ENCODE data around the gene TSPAN5.

Gene TSPAN5

DNA sequence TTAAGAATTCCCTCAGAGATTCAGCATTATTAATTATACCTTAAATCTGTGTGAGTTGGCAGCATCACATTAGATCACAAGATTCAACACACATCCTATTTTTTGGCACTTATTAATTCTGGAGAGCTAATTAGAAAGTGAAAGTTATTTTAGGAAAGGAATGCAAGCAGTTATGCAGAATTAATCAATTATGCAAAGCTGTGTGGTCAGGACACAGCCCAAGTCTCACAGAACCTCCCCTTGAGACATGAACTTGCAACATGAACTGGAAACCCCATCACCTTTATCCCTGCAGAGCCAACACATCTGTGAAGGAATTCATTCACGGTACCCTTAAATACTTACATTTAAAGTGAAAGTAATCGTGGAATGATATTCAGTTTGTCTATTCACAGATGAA, 80.5 kb downstream of the TSPAN5 start:
- no peak for TF ChIP-seq ZNF473 (tag by site-specific recombination; IDR thresholded peaks at IDR 0.05)
- TF ChIP-seq, protein P1, sequence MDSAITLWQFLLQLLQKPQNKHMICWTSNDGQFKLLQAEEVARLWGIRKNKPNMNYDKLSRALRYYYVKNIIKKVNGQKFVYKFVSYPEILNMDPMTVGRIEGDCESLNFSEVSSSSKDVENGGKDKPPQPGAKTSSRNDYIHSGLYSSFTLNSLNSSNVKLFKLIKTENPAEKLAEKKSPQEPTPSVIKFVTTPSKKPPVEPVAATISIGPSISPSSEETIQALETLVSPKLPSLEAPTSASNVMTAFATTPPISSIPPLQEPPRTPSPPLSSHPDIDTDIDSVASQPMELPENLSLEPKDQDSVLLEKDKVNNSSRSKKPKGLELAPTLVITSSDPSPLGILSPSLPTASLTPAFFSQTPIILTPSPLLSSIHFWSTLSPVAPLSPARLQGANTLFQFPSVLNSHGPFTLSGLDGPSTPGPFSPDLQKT (IDR thresholded peaks at IDR 0.05; ENCODE audit: borderline replicate concordance, low read depth, low read length): no peak
- Histone ChIP-seq H3K4me3 (ENCODE audit: low read depth, low read length) (no peak overlapping the region), H3K4me1 (ENCODE audit: control insufficient read depth, insufficient read depth, low read length) (no peaks in the 10 kb centered on the region), H3K27ac (ENCODE audit: extremely low read depth, low read depth, low read length) (no peak overlapping the region), H3K9me3 (ENCODE audit: control insufficient read depth, insufficient read depth, low read depth, low read length) (no peaks in the 10 kb centered on the region), H3K36me3 (ENCODE audit: control insufficient read depth in 2 of 2, insufficient read depth in 1 of 2, low read length in 2 of 2) (no peaks in the 10 kb centered on the region)
- ChIA-PET CTCF (no interaction called here), POLR2A (no interaction called here)

DNA sequence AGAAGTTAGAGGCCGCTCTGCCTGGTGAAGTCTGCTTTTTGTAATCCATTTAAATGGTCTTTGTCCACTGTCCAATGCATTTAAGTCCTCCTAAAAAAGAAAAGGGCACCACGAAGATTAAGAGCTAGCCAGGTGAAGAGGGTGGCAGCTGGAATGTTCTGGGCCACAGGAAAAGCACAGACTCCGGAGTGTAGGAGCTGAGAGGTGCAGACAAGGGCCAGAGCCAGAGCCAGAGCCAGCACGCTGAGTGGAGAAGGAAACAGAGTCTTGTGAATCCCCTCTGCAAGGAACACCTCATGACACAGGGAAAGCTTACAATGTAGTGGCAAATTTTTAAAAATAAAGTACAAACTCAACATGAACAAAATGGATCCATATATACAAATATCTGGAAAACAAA, 83.6 kb downstream of the TSPAN5 start:
- Histone ChIP-seq H3K9me3 (ENCODE audit: control insufficient read depth, insufficient read depth, low read depth, low read length) (no peaks in the 10 kb centered on the region), H3K4me3 (ENCODE audit: low read depth, low read length) (no peak overlapping the region), H3K4me1 (ENCODE audit: control insufficient read depth, insufficient read depth, low read length) (no peaks in the 10 kb centered on the region), H3K36me3 (ENCODE audit: control insufficient read depth in 2 of 2, insufficient read depth in 1 of 2, low read length in 2 of 2) (no peaks in the 10 kb centered on the region), H3K27ac (ENCODE audit: extremely low read depth, low read depth, low read length) (no peak overlapping the region)
- TF ChIP-seq, protein P2, sequence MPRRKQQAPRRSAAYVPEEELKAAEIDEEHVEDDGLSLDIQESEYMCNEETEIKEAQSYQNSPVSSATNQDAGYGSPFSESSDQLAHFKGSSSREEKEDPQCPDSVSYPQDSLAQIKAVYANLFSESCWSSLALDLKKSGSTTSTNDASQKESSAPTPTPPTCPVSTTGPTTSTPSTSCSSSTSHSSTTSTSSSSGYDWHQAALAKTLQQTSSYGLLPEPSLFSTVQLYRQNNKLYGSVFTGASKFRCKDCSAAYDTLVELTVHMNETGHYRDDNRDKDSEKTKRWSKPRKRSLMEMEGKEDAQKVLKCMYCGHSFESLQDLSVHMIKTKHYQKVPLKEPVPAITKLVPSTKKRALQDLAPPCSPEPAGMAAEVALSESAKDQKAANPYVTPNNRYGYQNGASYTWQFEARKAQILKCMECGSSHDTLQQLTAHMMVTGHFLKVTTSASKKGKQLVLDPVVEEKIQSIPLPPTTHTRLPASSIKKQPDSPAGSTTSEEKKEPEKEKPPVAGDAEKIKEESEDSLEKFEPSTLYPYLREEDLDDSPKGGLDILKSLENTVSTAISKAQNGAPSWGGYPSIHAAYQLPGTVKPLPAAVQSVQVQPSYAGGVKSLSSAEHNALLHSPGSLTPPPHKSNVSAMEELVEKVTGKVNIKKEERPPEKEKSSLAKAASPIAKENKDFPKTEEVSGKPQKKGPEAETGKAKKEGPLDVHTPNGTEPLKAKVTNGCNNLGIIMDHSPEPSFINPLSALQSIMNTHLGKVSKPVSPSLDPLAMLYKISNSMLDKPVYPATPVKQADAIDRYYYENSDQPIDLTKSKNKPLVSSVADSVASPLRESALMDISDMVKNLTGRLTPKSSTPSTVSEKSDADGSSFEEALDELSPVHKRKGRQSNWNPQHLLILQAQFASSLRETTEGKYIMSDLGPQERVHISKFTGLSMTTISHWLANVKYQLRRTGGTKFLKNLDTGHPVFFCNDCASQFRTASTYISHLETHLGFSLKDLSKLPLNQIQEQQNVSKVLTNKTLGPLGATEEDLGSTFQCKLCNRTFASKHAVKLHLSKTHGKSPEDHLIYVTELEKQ (tag by site-specific recombination; IDR thresholded peaks at IDR 0.05; ENCODE audit: borderline replicate concordance): no peak
- TF ChIP-seq ZNF146 (tag by site-specific recombination; IDR thresholded peaks at IDR 0.05) (no peak), ZNF707 (tag by site-specific recombination; IDR thresholded peaks at IDR 0.05) (no peak), ZNF521 (tag by site-specific recombination; IDR thresholded peaks at IDR 0.05) (no peak), ZBTB17 (tag by site-specific recombination; IDR thresholded peaks at IDR 0.05) (no peak), ZNF585B (tag by site-specific recombination; IDR thresholded peaks at IDR 0.05) (no peak), ZFP69B (tag by site-specific recombination; IDR thresholded peaks at IDR 0.05) (no peak), ZSCAN16 (tag by site-specific recombination; IDR thresholded peaks at IDR 0.05) (no peak), ZNF350 (tag by site-specific recombination; IDR thresholded peaks at IDR 0.05) (no peak), ZXDB (tag by site-specific recombination; IDR thresholded peaks at IDR 0.05) (no peak)
- TF ChIP-seq, protein P3, sequence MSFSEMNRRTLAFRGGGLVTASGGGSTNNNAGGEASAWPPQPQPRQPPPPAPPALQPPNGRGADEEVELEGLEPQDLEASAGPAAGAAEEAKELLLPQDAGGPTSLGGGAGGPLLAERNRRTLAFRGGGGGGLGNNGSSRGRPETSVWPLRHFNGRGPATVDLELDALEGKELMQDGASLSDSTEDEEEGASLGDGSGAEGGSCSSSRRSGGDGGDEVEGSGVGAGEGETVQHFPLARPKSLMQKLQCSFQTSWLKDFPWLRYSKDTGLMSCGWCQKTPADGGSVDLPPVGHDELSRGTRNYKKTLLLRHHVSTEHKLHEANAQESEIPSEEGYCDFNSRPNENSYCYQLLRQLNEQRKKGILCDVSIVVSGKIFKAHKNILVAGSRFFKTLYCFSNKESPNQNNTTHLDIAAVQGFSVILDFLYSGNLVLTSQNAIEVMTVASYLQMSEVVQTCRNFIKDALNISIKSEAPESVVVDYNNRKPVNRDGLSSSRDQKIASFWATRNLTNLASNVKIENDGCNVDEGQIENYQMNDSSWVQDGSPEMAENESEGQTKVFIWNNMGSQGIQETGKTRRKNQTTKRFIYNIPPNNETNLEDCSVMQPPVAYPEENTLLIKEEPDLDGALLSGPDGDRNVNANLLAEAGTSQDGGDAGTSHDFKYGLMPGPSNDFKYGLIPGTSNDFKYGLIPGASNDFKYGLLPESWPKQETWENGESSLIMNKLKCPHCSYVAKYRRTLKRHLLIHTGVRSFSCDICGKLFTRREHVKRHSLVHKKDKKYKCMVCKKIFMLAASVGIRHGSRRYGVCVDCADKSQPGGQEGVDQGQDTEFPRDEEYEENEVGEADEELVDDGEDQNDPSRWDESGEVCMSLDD (tag by site-specific recombination; IDR thresholded peaks at IDR 0.05): no peak
- ChIA-PET CTCF (no interaction called here), POLR2A (no interaction called here)

DNA sequence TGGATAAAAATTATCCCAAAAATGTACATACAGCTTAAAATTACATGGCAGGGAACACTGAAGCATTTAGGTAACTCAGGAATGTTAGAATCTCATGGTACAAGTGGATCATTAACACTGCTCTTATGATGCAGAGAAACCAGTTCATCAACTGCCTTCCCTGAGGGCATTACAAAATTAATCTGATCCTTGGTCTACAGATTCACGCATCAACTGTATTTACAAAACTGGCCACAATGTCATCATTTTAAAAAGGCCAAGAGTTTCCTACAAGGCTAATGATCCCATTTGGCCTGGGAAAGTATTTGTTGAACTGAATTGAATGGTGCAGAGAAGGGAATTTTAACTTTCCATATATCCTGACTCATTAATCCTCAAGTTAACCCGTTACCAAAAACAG, 84.6 kb downstream of the TSPAN5 start:
- Histone ChIP-seq H3K4me3 (ENCODE audit: low read depth, low read length) (no peak overlapping the region), H3K27ac (ENCODE audit: extremely low read depth, low read depth, low read length) (no peak overlapping the region), H3K36me3 (ENCODE audit: control insufficient read depth in 2 of 2, insufficient read depth in 1 of 2, low read length in 2 of 2) (no peaks in the 10 kb centered on the region), H3K4me1 (ENCODE audit: control insufficient read depth, insufficient read depth, low read length) (no peaks in the 10 kb centered on the region), H3K9me3 (ENCODE audit: control insufficient read depth, insufficient read depth, low read depth, low read length) (no peaks in the 10 kb centered on the region)
- CTCF ChIA-PET: no interaction called here
- POLR2A ChIA-PET: no interaction called here
- TF ChIP-seq ZNF274 (IDR thresholded peaks at IDR 0.05; ENCODE audit: low read length): no peak
- no peak for TF ChIP-seq ZNF274 (tag by site-specific recombination; IDR thresholded peaks at IDR 0.05; ENCODE audit: borderline replicate concordance)
- TF ChIP-seq ZNF10 (tag by site-specific recombination; IDR thresholded peaks at IDR 0.05): no peak
- TF ChIP-seq, protein P4, sequence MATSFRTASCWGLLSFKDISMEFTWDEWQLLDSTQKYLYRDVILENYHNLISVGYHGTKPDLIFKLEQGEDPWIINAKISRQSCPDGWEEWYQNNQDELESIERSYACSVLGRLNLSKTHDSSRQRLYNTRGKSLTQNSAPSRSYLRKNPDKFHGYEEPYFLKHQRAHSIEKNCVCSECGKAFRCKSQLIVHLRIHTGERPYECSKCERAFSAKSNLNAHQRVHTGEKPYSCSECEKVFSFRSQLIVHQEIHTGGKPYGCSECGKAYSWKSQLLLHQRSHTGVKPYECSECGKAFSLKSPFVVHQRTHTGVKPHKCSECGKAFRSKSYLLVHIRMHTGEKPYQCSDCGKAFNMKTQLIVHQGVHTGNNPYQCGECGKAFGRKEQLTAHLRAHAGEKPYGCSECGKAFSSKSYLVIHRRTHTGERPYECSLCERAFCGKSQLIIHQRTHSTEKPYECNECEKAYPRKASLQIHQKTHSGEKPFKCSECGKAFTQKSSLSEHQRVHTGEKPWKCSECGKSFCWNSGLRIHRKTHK (tag by site-specific recombination; IDR thresholded peaks at IDR 0.05): no peak
- TF ChIP-seq ZNF114 (tag by site-specific recombination; IDR thresholded peaks at IDR 0.05): no peak
- TF ChIP-seq MZF1 (tag by site-specific recombination; IDR thresholded peaks at IDR 0.05; ENCODE audit: borderline replicate concordance): no peak
- TF ChIP-seq, protein P5, sequence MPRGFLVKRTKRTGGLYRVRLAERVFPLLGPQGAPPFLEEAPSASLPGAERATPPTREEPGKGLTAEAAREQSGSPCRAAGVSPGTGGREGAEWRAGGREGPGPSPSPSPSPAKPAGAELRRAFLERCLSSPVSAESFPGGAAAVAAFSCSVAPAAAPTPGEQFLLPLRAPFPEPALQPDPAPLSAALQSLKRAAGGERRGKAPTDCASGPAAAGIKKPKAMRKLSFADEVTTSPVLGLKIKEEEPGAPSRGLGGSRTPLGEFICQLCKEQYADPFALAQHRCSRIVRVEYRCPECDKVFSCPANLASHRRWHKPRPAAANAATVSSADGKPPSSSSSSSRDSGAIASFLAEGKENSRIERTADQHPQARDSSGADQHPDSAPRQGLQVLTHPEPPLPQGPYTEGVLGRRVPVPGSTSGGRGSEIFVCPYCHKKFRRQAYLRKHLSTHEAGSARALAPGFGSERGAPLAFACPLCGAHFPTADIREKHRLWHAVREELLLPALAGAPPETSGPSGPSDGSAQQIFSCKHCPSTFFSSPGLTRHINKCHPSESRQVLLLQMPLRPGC (tag by site-specific recombination; IDR thresholded peaks at IDR 0.05): no peak
- no peak for TF ChIP-seq ZNF140 (tag by site-specific recombination; IDR thresholded peaks at IDR 0.05)
- TF ChIP-seq ZFP37 (tag by site-specific recombination; IDR thresholded peaks at IDR 0.05): no peak
- no peak for TF ChIP-seq ZNF202 (tag by site-specific recombination; IDR thresholded peaks at IDR 0.05; ENCODE audit: borderline replicate concordance)

Data from HEK293 (cell line).